ENCODE results near the gene FLOT2. TPM values are rescaled to one million over a fixed set of nuclear protein-coding genes. Genes with fewer than 3 reads are reported as not detected.

FLOT2 gene
- total RNA-seq, 4 donors from 2014 or later: 38.7 to 117 (median 45.6) TPM

- no peak for DNase-seq (ENCODE audit: low spot score in 2 of 2)
- intact Hi-C loops (cut with DNase I; ENCODE audit: low total_unique reads): no loop called here
- peak overlapping the region; percentile 51 for H3K4me3 ChIP-seq (ENCODE audit: low read depth, poor library complexity, severe bottlenecking)
- TF ChIP-seq POLR2A (IDR thresholded peaks at IDR 0.05) (no peak), CTCF (IDR thresholded peaks at IDR 0.05) (no peak)
- 5 to 9% methylated on average over 31 to 42 of the region's 62 CpGs for WGBS, 2 donors
Measured at GRCh38 chr17:28901866-28902818, 4.6 kb upstream of the FLOT2 start.

GRCh38 chr17:28900986-28901726, 3.6 kb upstream of the FLOT2 start:
- TF ChIP-seq POLR2A (IDR thresholded peaks at IDR 0.05) (no peak), CTCF (IDR thresholded peaks at IDR 0.05) (no peak)
- intact Hi-C loops (cut with DNase I; ENCODE audit: low total_unique reads): no loop called here
- WGBS, 2 donors: 96 to 98% methylated on average over 16 to 24 of the region's 24 CpGs
- DNase-seq (ENCODE audit: low spot score in 2 of 2): no peak
- no peak overlapping the region for H3K4me3 ChIP-seq (ENCODE audit: low read depth, poor library complexity, severe bottlenecking)

- intact Hi-C loops (cut with DNase I; ENCODE audit: low total_unique reads): no loop called here
- TF ChIP-seq POLR2A (IDR thresholded peaks at IDR 0.05) (no peak), CTCF (IDR thresholded peaks at IDR 0.05) (no peak)
- 68 to 86% methylated on average over 5 of the region's 5 CpGs for WGBS, 2 donors
- no peak for DNase-seq (ENCODE audit: low spot score in 2 of 2)
- H3K4me3 ChIP-seq (ENCODE audit: low read depth, poor library complexity, severe bottlenecking): no peak overlapping the region
Measured at GRCh38 chr17:28899212-28899815, 1.8 kb upstream of the FLOT2 start.

GRCh38 chr17:28898527-28898955, 1.0 kb upstream of the FLOT2 start:
- no peak for TF ChIP-seq CTCF (IDR thresholded peaks at IDR 0.05)
- TF ChIP-seq POLR2A (IDR thresholded peaks at IDR 0.05): no peak
- no peak overlapping the region for H3K4me3 ChIP-seq (ENCODE audit: low read depth, poor library complexity, severe bottlenecking)
- 76 to 85% methylated on average over 8 to 12 of the region's 12 CpGs for WGBS, 2 donors
- intact Hi-C loops (cut with DNase I; ENCODE audit: low total_unique reads): no loop called here
- DNase-seq (ENCODE audit: low spot score in 2 of 2): no peak

- intact Hi-C loops (cut with DNase I; ENCODE audit: low total_unique reads): no loop called here
- TF ChIP-seq POLR2A (IDR thresholded peaks at IDR 0.05): no peak
- TF ChIP-seq CTCF (IDR thresholded peaks at IDR 0.05): no peak
- DNase-seq (ENCODE audit: low spot score in 2 of 2): no peak
Measured at GRCh38 chr17:28897769-28898526, 415 bp upstream of the FLOT2 start.

More at GRCh38 chr17:28897769-28898526, 415 bp upstream of the FLOT2 start:
- WGBS, 2 donors: 21 to 34% methylated on average over 14 to 22 of the region's 23 CpGs
- peak overlapping the region; percentile 83 for H3K4me3 ChIP-seq (ENCODE audit: low read depth, poor library complexity, severe bottlenecking)

Data from lower leg skin (tissue), 4 donors.